NCI-H2196 treated with DMSO at 0.1 percent for 48 hours (cell line): Measurements from ENCODE around the gene KPNA2.
"Not testable (repeated sequence)": the region's sequence is repeated elsewhere in the genome, so short reads cannot be mapped to it uniquely, and the experiment has no call there.

Experiments
- DNase-seq: peaks from one replicate; lab custom pipeline; 2025; ENCODE audit not compliant: unreplicated experiment; lab: John Stamatoyannopoulos, UW

KPNA2 gene

DNA sequence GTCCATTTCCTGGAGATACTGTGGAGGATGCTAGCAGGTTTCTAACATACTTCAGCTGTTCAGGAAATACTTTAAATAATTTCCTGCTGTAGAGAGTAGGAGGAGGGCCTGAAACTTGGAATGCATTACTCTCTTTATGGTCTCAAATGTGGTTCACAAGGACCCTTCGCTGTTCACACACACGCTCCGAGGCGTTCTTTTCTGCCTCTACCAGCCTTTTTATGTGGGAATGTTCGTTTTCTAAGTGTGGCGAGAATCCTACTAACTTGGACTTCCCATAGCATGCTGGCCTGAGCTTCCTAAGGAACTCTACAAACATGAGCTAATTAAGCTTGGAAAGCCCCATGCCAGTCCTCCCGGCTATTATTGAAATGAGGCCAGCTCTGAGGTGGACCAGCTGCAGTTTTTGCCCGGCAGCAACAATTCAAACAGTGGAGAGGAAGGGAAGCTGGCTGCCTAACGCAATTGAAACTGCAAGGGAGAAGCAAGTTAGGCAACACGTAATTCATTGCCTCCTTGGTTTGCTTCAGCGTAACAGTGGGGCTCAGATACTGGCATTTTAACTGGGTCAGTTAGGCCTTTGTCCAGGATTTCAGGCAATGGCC is 18.9 kb downstream of the KPNA2 start:
- peak; percentile 16 for DNase-seq

DNA sequence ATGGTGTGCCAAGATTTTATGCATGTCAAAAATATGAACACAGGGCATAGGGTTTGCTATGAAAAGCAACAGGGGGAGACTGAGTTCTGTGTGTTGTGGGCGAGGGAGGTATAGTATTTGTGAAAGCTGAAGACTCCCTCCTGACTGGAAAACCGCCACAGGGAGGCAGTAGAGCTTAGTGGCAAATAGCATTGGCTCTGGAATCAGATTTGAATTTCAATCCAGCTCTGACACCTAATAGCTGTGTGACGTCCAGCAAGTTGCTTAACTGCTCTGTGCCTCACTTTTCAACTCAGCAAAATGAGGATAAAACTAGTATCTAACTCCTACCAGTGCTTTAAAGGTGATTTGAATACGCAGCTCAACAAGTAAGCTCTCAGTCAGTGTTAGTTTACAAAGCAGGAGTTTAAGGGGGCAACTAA is 22.0 kb downstream of the KPNA2 start:
- no peak for DNase-seq

DNA sequence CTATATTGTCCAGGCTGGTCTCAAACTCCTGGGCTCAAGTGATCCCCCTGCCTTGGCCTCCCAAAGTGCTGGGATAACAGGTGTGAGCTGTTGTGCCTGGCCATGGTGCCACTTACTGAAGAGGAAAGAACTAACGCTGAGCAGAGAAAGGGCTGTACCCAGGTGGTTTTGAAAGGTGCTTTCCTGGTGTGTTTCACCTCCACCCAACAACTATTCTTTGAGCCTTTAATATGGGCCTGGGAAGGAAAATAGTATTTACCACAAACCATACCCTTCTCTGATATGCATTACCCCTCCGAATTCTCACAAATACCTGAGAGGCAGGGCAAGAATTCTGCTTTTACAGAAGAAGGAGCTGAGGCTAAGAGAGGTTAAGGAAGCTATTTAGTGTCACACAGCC is 24.8 kb downstream of the KPNA2 start:
- no peak for DNase-seq

DNA sequence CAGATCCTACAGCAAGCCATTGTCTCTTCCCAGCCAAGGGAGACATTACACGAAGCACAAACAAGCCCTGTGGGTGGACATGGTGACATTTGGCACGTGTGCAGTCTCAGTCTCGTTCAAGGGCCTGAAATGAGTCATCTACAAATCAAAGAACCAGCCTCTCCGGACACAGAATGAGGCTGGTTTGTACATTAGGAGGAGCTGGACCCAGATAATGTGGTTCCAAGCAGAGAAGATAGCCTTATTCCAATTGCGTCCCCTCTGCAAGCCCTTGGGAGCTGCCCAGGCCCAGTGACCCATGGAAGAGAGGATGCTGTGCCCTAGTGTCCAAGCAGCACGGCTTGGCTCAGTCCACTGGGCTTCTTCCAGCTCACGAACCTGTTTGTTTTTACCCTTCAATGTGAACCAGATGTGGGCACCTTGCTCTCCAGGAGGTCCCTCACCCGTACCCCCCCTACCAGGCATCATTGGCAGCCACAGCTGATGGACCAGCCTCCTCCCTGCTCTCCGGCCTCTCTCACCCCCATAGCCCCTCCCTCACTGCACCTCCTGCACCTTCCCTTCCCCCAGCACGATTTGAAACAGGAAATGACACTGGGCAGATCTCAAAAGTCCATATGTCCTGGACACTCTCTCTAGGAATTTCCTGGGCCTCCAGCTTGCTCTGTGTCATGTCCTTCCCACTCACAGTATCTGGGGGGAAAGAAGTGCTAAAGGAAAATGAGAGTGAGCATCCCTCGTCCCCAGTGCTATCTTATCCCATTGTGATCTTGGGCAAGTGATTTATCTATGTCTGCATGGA is 26.2 kb downstream of the KPNA2 start:
- DNase-seq, result peak; percentile 20

GRCh38 chr17:68065366-68065765 is 29.8 kb downstream of the KPNA2 start:
- DNase-seq, result not testable (repeated sequence)

- DNase-seq, result not testable (repeated sequence)
Measured at GRCh38 chr17:68068512-68068911, 33.0 kb downstream of the KPNA2 start.

DNA sequence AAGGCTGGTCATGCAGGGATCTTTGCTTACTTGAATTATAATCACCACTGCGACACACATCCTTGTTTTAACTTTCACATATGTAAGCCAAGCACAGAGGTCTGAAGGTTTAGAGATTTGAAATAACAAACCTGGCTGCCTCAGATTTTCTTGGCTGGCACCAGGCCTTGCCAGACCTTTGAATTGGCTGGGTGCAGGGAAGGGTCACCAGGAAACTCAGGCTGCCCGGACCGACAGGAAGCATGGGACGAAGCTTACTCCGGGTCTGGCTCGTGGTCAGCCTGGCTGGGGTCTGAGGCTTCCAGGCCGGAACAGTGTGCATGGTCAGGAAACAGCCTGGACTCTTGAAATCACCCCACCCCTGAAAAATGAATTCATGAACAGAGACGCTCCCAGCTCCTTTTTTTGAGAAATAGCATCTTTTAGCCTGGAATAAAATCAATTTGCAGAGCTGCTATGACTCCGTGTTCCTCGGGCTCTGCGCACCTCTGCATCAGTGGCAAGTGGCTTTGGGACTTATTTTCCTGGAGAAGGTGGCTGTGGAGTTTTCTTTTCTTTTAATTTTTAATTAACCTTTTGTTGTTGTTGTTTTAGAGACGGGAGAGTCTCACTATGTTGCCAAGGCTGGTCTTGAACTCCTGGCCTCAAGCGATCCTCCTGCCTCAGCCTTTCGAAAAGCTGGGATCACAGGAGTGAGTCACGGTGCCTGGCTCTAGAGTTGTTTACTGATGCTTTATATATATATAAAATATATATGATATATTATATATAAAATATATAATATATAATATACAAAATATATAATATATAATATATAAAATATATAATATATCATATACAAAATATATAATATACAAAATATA is 35.3 kb downstream of the KPNA2 start:
- DNase-seq, result not testable (repeated sequence)

GRCh38 chr17:68074279-68074678 is 38.7 kb downstream of the KPNA2 start:
- DNase-seq, result no peak

- DNase-seq, result not testable (repeated sequence)
Measured at GRCh38 chr17:68075953-68076607, 40.5 kb downstream of the KPNA2 start.

DNA sequence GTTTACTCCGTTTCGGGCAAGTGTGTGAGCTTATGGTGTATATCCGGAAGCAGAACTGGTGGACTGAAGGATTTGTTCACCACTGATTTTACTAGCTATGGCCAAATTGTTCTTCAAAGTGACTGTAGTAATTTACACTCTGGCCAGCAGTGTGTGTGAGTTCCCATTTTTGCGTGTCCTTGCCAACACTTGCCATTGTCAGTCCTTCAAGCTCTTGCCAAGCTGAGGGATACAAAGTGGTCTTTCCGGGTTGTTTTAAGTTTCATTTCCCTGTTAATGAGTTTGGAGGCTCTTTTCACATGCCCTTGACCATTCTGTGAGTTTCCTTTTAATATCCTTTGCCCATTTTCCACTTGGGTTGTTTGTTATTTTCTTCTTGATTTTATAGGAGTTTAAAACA is 42.0 kb downstream of the KPNA2 start:
- not testable (repeated sequence) for DNase-seq

GRCh38 chr17:68080411-68081150 is 45.0 kb downstream of the KPNA2 start:
- no peak for DNase-seq

GRCh38 chr17:68081305-68082265 is 46.0 kb downstream of the KPNA2 start:
- DNase-seq, result not testable (repeated sequence)

- no peak for DNase-seq
Measured at GRCh38 chr17:68085771-68086381, 50.3 kb downstream of the KPNA2 start.

DNA sequence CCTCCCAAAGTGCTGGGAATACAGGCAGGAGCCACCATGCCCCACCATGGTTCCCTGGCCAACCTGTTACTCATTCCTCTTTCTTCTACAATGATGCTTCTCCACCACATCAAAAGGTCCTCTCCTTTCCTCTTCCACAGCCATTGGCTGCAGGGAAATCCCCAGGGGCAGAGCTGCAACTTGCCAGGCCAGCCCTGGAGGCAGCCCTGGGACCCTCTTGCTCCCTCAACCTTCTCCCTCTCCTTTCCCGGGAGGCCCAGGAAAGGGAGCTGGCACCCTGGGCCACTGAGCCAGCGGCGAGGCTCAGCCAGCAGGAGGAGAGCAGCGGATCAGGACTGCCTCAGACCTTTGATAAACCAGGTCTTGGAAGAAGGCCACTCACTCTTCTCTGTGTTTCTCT is 51.1 kb downstream of the KPNA2 start:
- not testable (repeated sequence) for DNase-seq

DNA sequence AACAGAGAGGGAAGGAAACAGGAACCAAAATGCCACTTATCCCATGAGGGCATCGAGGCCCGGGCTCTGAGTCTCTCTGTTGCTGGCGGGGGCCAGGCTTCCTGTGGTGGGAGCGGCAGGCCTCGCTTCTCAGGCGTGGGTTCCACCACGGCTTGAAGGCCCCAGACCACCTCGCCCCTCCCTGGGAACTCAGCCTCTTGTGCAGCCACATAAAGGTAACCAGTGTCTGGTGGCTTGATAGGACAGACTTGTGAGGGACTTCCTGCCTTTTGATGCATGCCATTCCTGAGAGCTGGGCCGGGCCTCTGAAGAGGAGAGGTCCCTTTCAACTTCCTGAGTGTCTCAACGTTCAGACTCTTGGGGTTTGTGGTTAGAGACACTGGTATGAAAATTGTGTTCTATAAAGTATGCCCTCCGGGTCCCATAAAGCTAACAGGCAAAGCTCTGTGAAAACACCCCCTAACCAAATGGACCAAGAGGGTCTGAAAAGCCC is 51.6 kb downstream of the KPNA2 start:
- DNase-seq, result not testable (repeated sequence)

DNA sequence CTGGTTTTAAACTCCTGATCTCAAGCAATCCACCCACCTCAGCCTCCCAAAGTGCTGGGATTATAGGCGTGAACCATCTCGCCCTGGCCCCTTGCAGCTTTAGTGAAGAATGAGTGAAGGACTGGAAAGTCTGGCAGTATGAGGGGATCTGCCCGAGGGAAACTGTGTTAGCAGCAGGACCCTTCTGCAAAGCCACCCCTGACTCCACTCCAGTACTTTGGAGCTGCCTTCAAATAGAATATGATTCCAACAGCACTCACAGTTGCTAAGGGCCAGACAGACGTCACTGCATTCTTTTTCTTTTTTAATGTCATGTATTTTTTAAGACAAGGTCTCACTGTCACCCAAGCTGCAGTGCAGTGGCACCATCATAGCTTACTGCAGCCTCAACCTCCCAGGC is 52.3 kb downstream of the KPNA2 start:
- DNase-seq, result no peak

DNA sequence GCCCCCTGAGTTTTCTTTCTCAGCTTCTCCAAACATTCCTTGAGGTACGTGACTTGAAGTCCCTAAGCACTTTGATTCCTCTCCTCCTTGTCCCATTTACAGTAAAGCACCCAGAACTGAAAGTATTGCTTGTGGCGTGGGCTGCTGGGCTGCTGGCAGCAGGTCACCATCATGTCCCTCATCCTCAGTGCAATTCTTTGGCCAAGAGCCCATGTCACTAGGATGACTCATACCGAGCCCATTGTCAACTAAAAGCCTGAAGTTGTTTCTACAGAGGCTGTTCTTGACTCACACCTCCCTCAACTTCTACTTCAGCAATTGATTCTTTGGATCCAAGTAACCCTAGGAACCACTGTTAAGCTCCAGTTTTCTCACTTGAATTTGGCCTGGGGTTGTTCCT is 54.3 kb downstream of the KPNA2 start:
- peak; percentile 7 for DNase-seq

GRCh38 chr17:68094481-68095078 is 59.0 kb downstream of the KPNA2 start:
- no peak for DNase-seq
